WTC11 (cell line): ENCODE data around the gene CLTA. TPM values are rescaled to one million over a fixed set of nuclear protein-coding genes. Genes with fewer than 3 reads are reported as not detected.

Source experiments
- ATAC-seq: fragments of 200-7000 bp; cut with Tn5 transposase; 2 replicates; pipeline ENCODE4 v1.10.0; 2021; ENCODE audit warnings: mild to moderate bottlenecking, moderate library complexity
- Bru-seq: library from RNA; stranded (reverse); fragments of 400-500 nt; gene quantifications from one replicate; lab custom pipeline; 2021; lab: Mats Ljungman, UMichigan
- CTCF ChIA-PET: fragments of 300-600 bp; sonication (Branson Sonifier 250); formaldehyde crosslinking; loops from one replicate; lab custom pipeline; 2021; ENCODE audit warnings: antibody characterized with exemption; lab: Charles Lee
- POLR2A ChIA-PET: fragments of 350-600 bp; sonication (Branson Sonifier 250); formaldehyde crosslinking; loops from one replicate; lab custom pipeline; 2021; ENCODE audit warnings: antibody characterized with exemption; lab: Charles Lee
- DNase-seq: peaks from one replicate; pipeline ENCODE4 v3.0.0; 2021; ENCODE audit warnings: low spot score
- H3K27ac Mint-ChIP-seq: 2 replicates; pipeline ENCODE4 v1.8.0; 2021; ENCODE audit warnings: mixed read lengths
- H3K27me3 Mint-ChIP-seq: 2 replicates; pipeline ENCODE4 v1.8.0; 2021; ENCODE audit warnings: low read depth, mild to moderate bottlenecking, moderate library complexity, mixed read lengths
- H3K36me3 Mint-ChIP-seq: 2 replicates; pipeline ENCODE4 v1.8.0; 2021; ENCODE audit warnings: mixed read lengths
- H3K4me1 Mint-ChIP-seq: 2 replicates; pipeline ENCODE4 v1.8.0; 2022; ENCODE audit warnings: mixed read lengths
- H3K4me3 Mint-ChIP-seq: 2 replicates; pipeline ENCODE4 v1.8.0; 2021; ENCODE audit warnings: mild to moderate bottlenecking, moderate library complexity, mixed read lengths
- H3K9me3 Mint-ChIP-seq: 2 replicates; pipeline ENCODE4 v1.8.0; 2021; ENCODE audit warnings: mixed read lengths
- AFF4 ChIP-seq: sonication (generic); formaldehyde crosslinking; IDR thresholded peaks from 2 replicates; pipeline ENCODE4 v1.8.1; 2023; ENCODE audit warnings: mild to moderate bottlenecking, missing genetic modification reagents, borderline replicate concordance
- ATF1 ChIP-seq: sonication (generic); formaldehyde crosslinking; IDR thresholded peaks from 2 replicates; pipeline ENCODE4 v1.8.1; 2023; ENCODE audit warnings: mild to moderate bottlenecking, moderate library complexity, missing genetic modification reagents
- CTCF ChIP-seq: fragments of 200-600 bp; IDR thresholded peaks from 2 replicates; pipeline ENCODE4 v1.8.0; 2022; ENCODE audit warnings: antibody characterized with exemption
- ETV6 ChIP-seq: sonication (generic); formaldehyde crosslinking; IDR thresholded peaks from 2 replicates; pipeline ENCODE4 v1.8.1; 2022; ENCODE audit warnings: mild to moderate bottlenecking, missing genetic modification reagents
- FOXP4 ChIP-seq: sonication (generic); formaldehyde crosslinking; IDR thresholded peaks from 2 replicates; pipeline ENCODE4 v1.8.0; 2022; ENCODE audit warnings: mild to moderate bottlenecking, missing genetic modification reagents
- GABPB1 ChIP-seq: sonication (generic); formaldehyde crosslinking; IDR thresholded peaks from 2 replicates; pipeline ENCODE4 v1.8.1; 2023; ENCODE audit warnings: mild to moderate bottlenecking, missing genetic modification reagents
- IRF2 ChIP-seq: sonication (generic); formaldehyde crosslinking; IDR thresholded peaks from 2 replicates; pipeline ENCODE4 v1.8.0; 2022; ENCODE audit warnings: low read depth, missing genetic modification reagents, borderline replicate concordance
- PRRX2 ChIP-seq: fragments of 250-450 bp; sonication (Bioruptor Pico); IDR thresholded peaks from 2 replicates; pipeline ENCODE4 v1.8.0; 2021; ENCODE audit warnings: mild to moderate bottlenecking
- SOX15 ChIP-seq: fragments of 250-450 bp; sonication (Bioruptor Pico); IDR thresholded peaks from 2 replicates; pipeline ENCODE4 v1.9.0; 2021; ENCODE audit warnings: mild to moderate bottlenecking
- TEAD1 ChIP-seq: sonication (generic); formaldehyde crosslinking; IDR thresholded peaks from 2 replicates; pipeline ENCODE4 v1.8.0; 2022; ENCODE audit warnings: mild to moderate bottlenecking, missing genetic modification reagents
- ZNF138 ChIP-seq: sonication (generic); formaldehyde crosslinking; conservative IDR thresholded peaks from 2 replicates; pipeline ENCODE4 v1.8.1; 2022; ENCODE audit warnings: mild to moderate bottlenecking, moderate library complexity, missing genetic modification reagents
- ZNF416 ChIP-seq: fragments of 250-450 bp; sonication (Bioruptor Pico); IDR thresholded peaks from 2 replicates; pipeline ENCODE4 v1.9.0; 2021; ENCODE audit warnings: mild to moderate bottlenecking, inconsistent platforms
- ZNF532 ChIP-seq: fragments of 250-450 bp; sonication (Bioruptor Pico); IDR thresholded peaks from 2 replicates; pipeline ENCODE4 v1.9.0; 2021; ENCODE audit warnings: mild to moderate bottlenecking, borderline replicate concordance
- long read RNA-seq, 3 experiments: library from RNA in 1 of 3; library from capped mRNA in 1 of 3; library from polyadenylated mRNA in 1 of 3; unstranded in 2 of 3; stranded (forward) in 1 of 3; transcript quantifications; one replicate each; pipeline ENCODE4 v2.0.0, GENCODE V29; 2021
- total RNA-seq: library from RNA; stranded (reverse); gene quantifications from 3 replicates; pipeline ENCODE4 v1.2.3, GENCODE V29; 2021
- TF ChIP-seq, protein P1 (sequence below): fragments of 250-450 bp; sonication (Bioruptor Pico); IDR thresholded peaks from 2 replicates; pipeline ENCODE4 v1.8.0; 2021; ENCODE audit warnings: mild to moderate bottlenecking
- TF ChIP-seq, protein P2 (sequence below): sonication (generic); formaldehyde crosslinking; IDR thresholded peaks from 2 replicates; pipeline ENCODE4 v1.8.1; 2022; ENCODE audit warnings: low read depth, mild to moderate bottlenecking, moderate library complexity, missing genetic modification reagents, borderline replicate concordance
- TF ChIP-seq, protein P3 (sequence below): fragments of 250-450 bp; sonication (Bioruptor Pico); IDR thresholded peaks from 2 replicates; pipeline ENCODE4 v2.1.2; 2022; ENCODE audit warnings: mild to moderate bottlenecking, moderate library complexity

CLTA gene
- total RNA-seq, result 213 to 220 TPM (median 220 TPM) in 3 replicates
- Bru-seq, nascent RNA, result percentile 93 among the genes with signal in this experiment
- long read RNA-seq, experiment 1, transcript CLTA-202 (5 exons, 1,073 nt), result major isoform, 281 of 307 reads
- long read RNA-seq, experiment 1, partial matches to known transcripts, result 5 of 307 reads
- long read RNA-seq, experiment 1, other reads (novel, unspliced or antisense), result 20 of 307 reads
- long read RNA-seq, experiment 2, transcript CLTA-202 (5 exons, 1,073 nt), result major isoform, 269 of 352 reads
- long read RNA-seq, experiment 2, partial matches to known transcripts, result 42 of 352 reads
- long read RNA-seq, experiment 2, other reads (novel, unspliced or antisense), result 39 of 352 reads
- long read RNA-seq, experiment 3, transcript CLTA-202 (5 exons, 1,073 nt), result major isoform, 7 of 39 reads
- long read RNA-seq, experiment 3, partial matches to known transcripts, result 27 of 39 reads
- long read RNA-seq, experiment 3, other reads (novel, unspliced or antisense), result 5 of 39 reads

DNA sequence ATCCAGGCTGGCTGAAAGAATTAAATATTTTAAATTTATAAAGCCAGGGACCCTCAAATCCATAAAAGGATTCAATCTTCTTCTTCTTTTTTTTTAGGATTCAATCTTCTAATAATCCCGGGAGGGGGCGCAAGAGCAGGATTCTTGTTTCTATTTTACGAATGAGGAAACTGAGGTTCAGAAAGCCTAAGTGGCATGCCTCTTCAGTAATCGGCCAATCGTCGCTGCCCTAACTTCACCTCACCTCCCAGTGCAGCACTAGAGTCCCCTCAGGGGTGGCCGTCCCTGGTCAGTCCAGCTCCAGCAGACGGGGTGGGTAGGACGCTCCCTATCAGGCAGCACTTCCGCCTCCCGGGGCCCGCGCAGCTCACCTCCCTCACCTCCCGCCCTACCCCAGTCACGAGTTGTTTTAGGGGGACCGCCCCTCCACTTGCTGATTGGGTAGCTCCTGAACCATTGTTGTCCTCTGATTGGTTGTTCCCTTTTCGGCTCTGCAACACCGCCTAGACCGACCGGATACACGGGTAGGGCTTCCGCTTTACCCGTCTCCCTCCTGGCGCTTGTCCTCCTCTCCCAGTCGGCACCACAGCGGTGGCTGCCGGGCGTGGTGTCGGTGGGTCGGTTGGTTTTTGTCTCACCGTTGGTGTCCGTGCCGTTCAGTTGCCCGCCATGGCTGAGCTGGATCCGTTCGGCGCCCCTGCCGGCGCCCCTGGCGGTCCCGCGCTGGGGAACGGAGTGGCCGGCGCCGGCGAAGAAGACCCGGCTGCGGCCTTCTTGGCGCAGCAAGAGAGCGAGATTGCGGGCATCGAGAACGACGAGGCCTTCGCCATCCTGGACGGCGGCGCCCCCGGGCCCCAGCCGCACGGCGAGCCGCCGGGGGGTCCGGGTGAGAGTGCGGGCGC lies at the start of gene CLTA:
TSS of gene CLTA (plus strand) at position 534 of the 902 bp plus-strand sequence. CDS start at position 670, 136 bp downstream.
- no peaks in the 10 kb centered on the region; the same call in 1 of the 2 replicates for H3K9me3 Mint-ChIP-seq
- peak within 1 kb of the TSS; percentile 93 for H3K27ac Mint-ChIP-seq
- ATAC-seq (peak; percentile 97), DNase-seq (peak; percentile 96)
- H3K4me3 Mint-ChIP-seq, result peak within 1 kb of the TSS; percentile 97
- POLR2A ChIA-PET, result interaction anchor here (0.7 to 2.6 kb wide), 7 partner anchors 17 to 575 kb away, joined by 3 to 24 read pairs (median 3); no protein-coding TSS in a partner anchor
- peaks cover 34% of the 10 kb centered on the region for H3K4me1 Mint-ChIP-seq
- H3K36me3 Mint-ChIP-seq, result peaks cover 15% of the 10 kb centered on the region
- CTCF ChIA-PET, result interaction anchor here (0.5 to 3.9 kb wide), 16 partner anchors 14 to 1551 kb away, joined by 3 to 26 read pairs (median 4); no protein-coding TSS in a partner anchor
- peaks cover 18% of the 10 kb centered on the region for H3K27me3 Mint-ChIP-seq
- peak; percentile 22; the same call in 1 of the 2 replicates for TF ChIP-seq CTCF
- TF ChIP-seq ETV6, result peak; percentile 34; the same call in 1 of the 2 replicates
- no peak for TF ChIP-seq ZNF532 (CRISPR knock-in tag)
- peak; percentile 48; the same call in 1 of the 2 replicates for TF ChIP-seq GABPB1 (CRISPR knock-in tag)
- TF ChIP-seq, protein P1, sequence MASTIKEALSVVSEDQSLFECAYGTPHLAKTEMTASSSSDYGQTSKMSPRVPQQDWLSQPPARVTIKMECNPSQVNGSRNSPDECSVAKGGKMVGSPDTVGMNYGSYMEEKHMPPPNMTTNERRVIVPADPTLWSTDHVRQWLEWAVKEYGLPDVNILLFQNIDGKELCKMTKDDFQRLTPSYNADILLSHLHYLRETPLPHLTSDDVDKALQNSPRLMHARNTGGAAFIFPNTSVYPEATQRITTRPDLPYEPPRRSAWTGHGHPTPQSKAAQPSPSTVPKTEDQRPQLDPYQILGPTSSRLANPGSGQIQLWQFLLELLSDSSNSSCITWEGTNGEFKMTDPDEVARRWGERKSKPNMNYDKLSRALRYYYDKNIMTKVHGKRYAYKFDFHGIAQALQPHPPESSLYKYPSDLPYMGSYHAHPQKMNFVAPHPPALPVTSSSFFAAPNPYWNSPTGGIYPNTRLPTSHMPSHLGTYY (CRISPR knock-in tag), result no peak
- no peak for TF ChIP-seq ATF1
- TF ChIP-seq SOX15 (CRISPR knock-in tag), result no peak
- peak; percentile 56 for TF ChIP-seq TEAD1 (CRISPR knock-in tag)
- no peak for TF ChIP-seq ZNF138 (CRISPR knock-in tag)
- TF ChIP-seq FOXP4 (CRISPR knock-in tag), result no peak
- no peak for TF ChIP-seq PRRX2 (CRISPR knock-in tag)
- peak; percentile 36; the same call in 1 of the 2 replicates for TF ChIP-seq ZNF416 (CRISPR knock-in tag)
- no peak for TF ChIP-seq IRF2
- TF ChIP-seq, protein P2, sequence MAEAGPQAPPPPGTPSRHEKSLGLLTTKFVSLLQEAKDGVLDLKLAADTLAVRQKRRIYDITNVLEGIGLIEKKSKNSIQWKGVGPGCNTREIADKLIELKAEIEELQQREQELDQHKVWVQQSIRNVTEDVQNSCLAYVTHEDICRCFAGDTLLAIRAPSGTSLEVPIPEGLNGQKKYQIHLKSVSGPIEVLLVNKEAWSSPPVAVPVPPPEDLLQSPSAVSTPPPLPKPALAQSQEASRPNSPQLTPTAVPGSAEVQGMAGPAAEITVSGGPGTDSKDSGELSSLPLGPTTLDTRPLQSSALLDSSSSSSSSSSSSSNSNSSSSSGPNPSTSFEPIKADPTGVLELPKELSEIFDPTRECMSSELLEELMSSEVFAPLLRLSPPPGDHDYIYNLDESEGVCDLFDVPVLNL (CRISPR knock-in tag), result no peak
- TF ChIP-seq AFF4 (CRISPR knock-in tag), result 0 out of 2 replicates have a peak, but pooled peaks have one; percentile 81
- TF ChIP-seq, protein P3, sequence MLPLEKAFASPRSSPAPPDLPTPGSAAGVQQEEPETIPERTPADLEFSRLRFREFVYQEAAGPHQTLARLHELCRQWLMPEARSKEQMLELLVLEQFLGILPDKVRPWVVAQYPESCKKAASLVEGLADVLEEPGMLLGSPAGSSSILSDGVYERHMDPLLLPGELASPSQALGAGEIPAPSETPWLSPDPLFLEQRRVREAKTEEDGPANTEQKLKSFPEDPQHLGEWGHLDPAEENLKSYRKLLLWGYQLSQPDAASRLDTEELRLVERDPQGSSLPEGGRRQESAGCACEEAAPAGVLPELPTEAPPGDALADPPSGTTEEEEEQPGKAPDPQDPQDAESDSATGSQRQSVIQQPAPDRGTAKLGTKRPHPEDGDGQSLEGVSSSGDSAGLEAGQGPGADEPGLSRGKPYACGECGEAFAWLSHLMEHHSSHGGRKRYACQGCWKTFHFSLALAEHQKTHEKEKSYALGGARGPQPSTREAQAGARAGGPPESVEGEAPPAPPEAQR, result no peak
